ENCODE results near the gene ZSCAN12. TPM values are rescaled to one million over a fixed set of nuclear protein-coding genes. Genes with fewer than 3 reads are reported as not detected.

ZSCAN12 gene
- total and polyA plus RNA-seq, 10 of the 15 experiments (the other 5 are each of a cell fraction or from before 2014, with no cell fraction given): 1.2 to 12.2 (median 7.4) TPM

DNA sequence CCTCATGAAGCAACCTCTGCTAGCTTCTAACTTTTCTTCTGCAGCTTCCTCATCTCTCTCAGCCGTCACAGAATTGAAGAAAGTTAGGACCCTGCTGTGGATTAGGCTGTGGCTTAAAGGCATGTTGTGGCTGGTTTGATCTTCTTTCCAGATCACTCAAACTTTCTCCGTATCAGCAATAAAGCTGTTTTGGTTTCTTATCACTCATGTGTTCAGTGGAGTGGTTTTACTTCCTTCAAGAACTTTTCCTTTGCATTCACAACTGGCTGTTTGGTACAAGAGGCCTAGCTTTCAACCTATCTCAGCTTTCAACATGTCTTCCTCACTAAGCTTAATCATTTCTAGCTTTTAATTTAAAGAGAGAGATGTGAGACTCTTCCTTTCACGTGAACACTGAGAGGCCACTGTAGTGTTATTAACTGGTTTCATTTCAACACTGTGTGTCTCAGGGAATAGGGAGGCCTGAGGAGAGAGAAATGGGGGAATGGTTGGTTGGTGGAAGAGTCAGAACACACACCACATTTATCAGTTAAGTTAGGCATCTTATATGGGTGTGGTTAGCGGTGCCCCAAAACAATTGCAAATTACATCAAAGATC is 26.5 kb upstream of the ZSCAN12 start (continued):
- no peak for TF ChIP-seq USF2 (IDR thresholded peaks at IDR 0.05; ENCODE audit: borderline replicate concordance, low read depth, low read length)
- no peak for TF ChIP-seq PRDM15 (CRISPR knock-in tag; IDR thresholded peaks at IDR 0.05)
- peak; percentile 86 for TF ChIP-seq TCF7 (IDR thresholded peaks at IDR 0.05; ENCODE audit: borderline replicate concordance)
- no peak for TF ChIP-seq CREM (IDR thresholded peaks at IDR 0.05; ENCODE audit: low read depth)
- TF ChIP-seq YBX1 (IDR thresholded peaks at IDR 0.05): no peak
- no peak for TF ChIP-seq NBN (IDR thresholded peaks at IDR 0.05)
- TF ChIP-seq POLR2AphosphoS5 (IDR thresholded peaks at IDR 0.05; ENCODE audit: low read length): no peak
- TF ChIP-seq NFXL1 (IDR thresholded peaks at IDR 0.05; ENCODE audit: borderline replicate concordance): no peak
- no peak for TF ChIP-seq ZNF622 (IDR thresholded peaks at IDR 0.05)
- TF ChIP-seq, protein P1, sequence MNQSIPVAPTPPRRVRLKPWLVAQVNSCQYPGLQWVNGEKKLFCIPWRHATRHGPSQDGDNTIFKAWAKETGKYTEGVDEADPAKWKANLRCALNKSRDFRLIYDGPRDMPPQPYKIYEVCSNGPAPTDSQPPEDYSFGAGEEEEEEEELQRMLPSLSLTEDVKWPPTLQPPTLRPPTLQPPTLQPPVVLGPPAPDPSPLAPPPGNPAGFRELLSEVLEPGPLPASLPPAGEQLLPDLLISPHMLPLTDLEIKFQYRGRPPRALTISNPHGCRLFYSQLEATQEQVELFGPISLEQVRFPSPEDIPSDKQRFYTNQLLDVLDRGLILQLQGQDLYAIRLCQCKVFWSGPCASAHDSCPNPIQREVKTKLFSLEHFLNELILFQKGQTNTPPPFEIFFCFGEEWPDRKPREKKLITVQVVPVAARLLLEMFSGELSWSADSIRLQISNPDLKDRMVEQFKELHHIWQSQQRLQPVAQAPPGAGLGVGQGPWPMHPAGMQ (IDR thresholded peaks at IDR 0.05; ENCODE audit: borderline replicate concordance): no peak
- peak; percentile 88 for TF ChIP-seq RUNX3 (IDR thresholded peaks at IDR 0.05; ENCODE audit: low read length)
- TF ChIP-seq SUPT20H (IDR thresholded peaks at IDR 0.05; ENCODE audit: borderline replicate concordance, control insufficient read depth, low read depth, low read length): no peak

Measured in GM12878 (cell line).